Ectodermal cell (in vitro differentiated cells): ENCODE measurements around the gene TMEM171. TPM values are rescaled to one million over a fixed set of nuclear protein-coding genes. Genes with fewer than 3 reads are reported as not detected.

Experiments
- H3K27ac ChIP-seq: 2 replicates; pipeline ENCODE4 v1.7.0; 2013; ENCODE audit warnings: mild to moderate bottlenecking, low read depth, low read length; ENCODE audit not compliant: insufficient read depth, poor library complexity, severe bottlenecking
- H3K27me3 ChIP-seq: 2 replicates; pipeline ENCODE4 v1.7.0; 2013; ENCODE audit warnings: mild to moderate bottlenecking, low read length; ENCODE audit not compliant: insufficient read depth, control insufficient read depth, poor library complexity, severe bottlenecking
- H3K36me3 ChIP-seq: one replicate; pipeline ENCODE4 v1.7.0; 2013; ENCODE audit warnings: low read length; ENCODE audit not compliant: control insufficient read depth, insufficient read depth
- H3K4me1 ChIP-seq: one replicate; pipeline ENCODE4 v1.7.0; 2013; ENCODE audit warnings: low read length; ENCODE audit not compliant: control insufficient read depth, insufficient read depth
- H3K4me3 ChIP-seq: 2 replicates; pipeline ENCODE4 v1.7.0; 2013; ENCODE audit warnings: low read depth, low read length, control low read depth; ENCODE audit not compliant: insufficient read depth
- H3K9me3 ChIP-seq: 2 replicates; pipeline ENCODE4 v1.7.0; 2013; ENCODE audit warnings: mild to moderate bottlenecking, low read length, moderate library complexity; ENCODE audit not compliant: control insufficient read depth
- WGBS, 2 experiments: methylation state at CpG; one replicate each; pipeline ENCODE4 v1.1.7; 2013; ENCODE audit warnings: missing lambda C conversion rate in 2 of 2; 5-methylcytosine and 5-hydroxymethylcytosine counted together
- polyA plus RNA-seq, 4 experiments: library from polyadenylated mRNA; stranded (reverse); fragments of 50-300 nt; gene quantifications; one replicate each; pipeline ENCODE4 v1.2.3, GENCODE V29; 2013

Gene TMEM171, protein sequence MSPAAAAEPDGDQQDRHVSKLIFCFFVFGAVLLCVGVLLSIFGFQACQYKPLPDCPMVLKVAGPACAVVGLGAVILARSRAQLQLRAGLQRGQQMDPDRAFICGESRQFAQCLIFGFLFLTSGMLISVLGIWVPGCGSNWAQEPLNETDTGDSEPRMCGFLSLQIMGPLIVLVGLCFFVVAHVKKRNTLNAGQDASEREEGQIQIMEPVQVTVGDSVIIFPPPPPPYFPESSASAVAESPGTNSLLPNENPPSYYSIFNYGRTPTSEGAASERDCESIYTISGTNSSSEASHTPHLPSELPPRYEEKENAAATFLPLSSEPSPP
- polyA plus RNA-seq (2013, experiment 1 of 4), result not detected
- not detected for polyA plus RNA-seq (2013, experiment 2 of 4)
- polyA plus RNA-seq (2013, experiment 3 of 4), result 0.21 TPM
- polyA plus RNA-seq (2013, experiment 4 of 4), result 0.20 TPM

DNA sequence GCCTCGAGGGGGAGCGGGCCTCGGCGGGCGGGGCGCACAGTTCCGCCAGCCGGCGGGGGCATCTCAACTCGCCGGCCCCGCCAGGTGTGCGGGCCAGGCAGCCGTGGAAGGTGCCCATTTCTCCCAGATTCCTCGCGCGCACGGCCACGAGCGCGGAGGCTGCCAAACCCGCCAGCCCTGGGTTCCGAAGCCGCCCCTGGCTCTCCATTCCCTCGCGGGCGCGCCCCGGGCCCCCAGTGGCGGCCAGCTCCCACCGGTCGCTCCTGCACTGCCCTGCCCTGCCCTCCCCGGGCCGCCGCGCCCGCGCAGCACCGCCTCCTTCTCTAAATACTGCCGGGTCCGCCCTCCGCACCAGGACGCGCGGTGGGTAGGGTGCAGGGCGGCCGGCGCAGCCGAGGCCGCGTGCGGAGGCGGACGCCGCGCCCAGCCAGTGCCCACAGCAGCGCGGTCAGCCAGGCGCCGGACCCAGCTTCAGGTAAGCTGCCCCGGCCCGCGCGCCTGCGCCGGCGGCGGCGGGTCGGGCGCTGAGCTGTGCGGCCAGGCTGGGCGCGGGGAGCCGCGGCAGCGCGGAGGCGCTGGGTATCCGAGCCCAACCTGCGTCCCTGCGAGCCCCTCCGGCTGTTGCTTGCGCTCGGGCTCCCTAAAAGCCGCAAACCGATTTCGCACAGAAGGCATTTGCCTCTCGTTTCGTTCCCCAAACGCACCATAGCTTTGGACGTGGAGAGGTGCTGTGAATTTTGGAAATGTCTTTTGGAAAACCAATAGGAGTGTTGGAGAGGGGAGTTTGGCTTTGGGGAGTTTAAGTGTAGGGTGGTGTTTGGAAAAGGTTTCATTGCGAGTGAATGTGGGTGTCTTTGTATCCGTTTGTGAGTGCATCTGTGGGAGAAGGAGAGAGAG, at the start of gene TMEM171:
Gene TMEM171, plus strand, starts transcription at position 354 of the 897 bp plus-strand sequence. CDS start 2,799 bp downstream, outside the sequence.
- Histone ChIP-seq H3K9me3 (no peaks in the 10 kb centered on the region), H3K4me1 (peaks cover 4% of the 10 kb centered on the region), H3K27ac (no peak within 1 kb of the TSS), H3K4me3 (peak within 1 kb of the TSS; percentile 43), H3K27me3 (peaks cover 58% of the 10 kb centered on the region), H3K36me3 (no peaks in the 10 kb centered on the region)
- 1 to 2% methylated on average over 94 of the region's 94 CpGs for WGBS, 2 experiments

DNA sequence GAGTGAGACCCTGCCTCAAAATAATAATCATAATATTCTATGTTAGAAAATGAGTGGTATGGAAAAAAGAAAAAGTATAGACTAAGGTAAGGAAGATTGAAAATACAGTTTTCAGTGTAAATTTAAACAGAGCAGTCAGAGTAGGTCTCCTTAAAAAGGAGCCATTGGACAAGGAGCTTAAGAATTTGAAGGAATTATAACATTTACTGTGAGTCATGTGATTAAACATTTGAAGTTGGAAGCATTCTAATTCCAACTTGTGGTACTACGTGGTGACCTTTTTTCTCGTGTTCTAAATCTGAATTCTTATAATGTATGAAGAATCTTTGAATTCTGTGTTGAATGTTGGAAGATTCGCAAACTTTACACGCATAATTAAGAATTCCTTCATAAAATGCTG, 39.3 kb upstream of the TMEM171 start:
- WGBS, 2 experiments, result 88 to 89% methylated on average over 4 of the region's 4 CpGs
- no peaks in the 10 kb centered on the region for H3K36me3 ChIP-seq
- H3K27ac ChIP-seq, result no peak overlapping the region
- H3K4me3 ChIP-seq, result no peak overlapping the region
- no peaks in the 10 kb centered on the region for H3K4me1 ChIP-seq
- H3K27me3 ChIP-seq, result no peaks in the 10 kb centered on the region
- H3K9me3 ChIP-seq, result no peaks in the 10 kb centered on the region

DNA sequence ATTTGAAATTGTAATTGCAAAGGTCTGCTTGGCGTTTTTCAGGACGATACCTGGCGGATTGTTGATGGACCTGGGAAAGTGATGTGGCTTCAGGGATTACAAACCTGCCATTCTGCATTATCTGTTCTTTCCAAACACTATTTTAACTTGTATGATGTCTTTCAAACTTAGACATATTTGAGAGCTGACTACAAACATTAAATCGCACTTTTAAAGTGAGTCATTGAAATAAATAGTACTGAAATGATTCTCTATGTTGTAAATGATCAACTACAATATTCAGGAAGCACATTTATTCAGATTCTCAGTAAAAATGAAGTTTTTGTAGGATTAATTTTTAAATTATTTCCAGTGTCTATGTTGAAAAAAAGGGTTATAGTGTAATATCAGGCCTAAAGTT, 32.3 kb upstream of the TMEM171 start:
- peaks cover 2% of the 10 kb centered on the region for H3K36me3 ChIP-seq

DNA sequence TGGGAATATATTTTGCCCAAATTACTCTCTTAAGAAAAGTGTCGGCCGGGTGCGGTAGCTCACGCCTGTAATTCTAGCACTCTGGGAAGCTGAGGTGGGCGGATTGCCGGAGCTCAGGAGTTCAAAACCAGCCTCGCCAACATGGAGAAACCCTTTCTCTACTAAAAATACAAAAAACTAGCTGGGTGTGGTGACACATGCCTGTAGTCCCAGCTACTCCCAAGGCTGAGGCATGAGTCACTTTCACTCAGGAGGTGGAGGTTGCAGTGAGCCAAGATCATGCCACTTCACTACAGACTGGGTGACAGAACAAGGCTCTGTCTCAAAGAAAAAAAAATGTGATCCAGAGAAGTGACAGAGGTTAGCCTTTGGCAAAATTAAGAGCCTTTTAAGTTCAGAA, 26.4 kb upstream of the TMEM171 start:
- WGBS, 2 experiments, result 88 to 91% methylated on average over 7 of the region's 7 CpGs
- H3K27ac ChIP-seq, result no peak overlapping the region

More for the DNA sequence above, 32.3 kb upstream of the TMEM171 start:
- 93 to 96% methylated on average over 3 to 4 of the region's 4 CpGs for whole genome bisulfite sequencing, 2 experiments
- no peaks in the 10 kb centered on the region for H3K9me3 ChIP-seq
- no peak overlapping the region for H3K4me3 ChIP-seq
- H3K27ac ChIP-seq, result no peak overlapping the region
- no peaks in the 10 kb centered on the region for H3K27me3 ChIP-seq
- no peaks in the 10 kb centered on the region for H3K4me1 ChIP-seq

DNA sequence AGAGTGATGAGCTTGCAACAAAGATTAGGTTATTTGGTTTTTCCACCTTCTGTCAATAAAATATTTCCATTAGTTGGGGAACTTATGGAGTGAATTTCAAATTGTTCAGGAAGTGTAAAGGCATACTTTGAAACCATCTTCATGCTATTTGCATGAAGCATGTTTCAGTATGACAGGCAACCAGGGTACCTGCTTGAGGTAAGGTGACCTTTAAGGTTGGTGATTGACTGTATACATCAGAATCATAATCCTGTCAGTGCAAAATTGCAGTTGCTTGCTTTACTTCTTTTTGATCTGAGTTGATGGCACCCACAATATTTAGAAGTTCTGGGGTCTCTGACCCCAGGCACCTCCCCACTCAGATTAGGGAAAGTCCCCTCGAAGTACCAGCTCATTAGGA, 26.0 kb upstream of the TMEM171 start:
- H3K4me3 ChIP-seq, result no peak overlapping the region
- H3K36me3 ChIP-seq, result no peaks in the 10 kb centered on the region
- no peaks in the 10 kb centered on the region for H3K4me1 ChIP-seq
- no peaks in the 10 kb centered on the region for H3K27me3 ChIP-seq
- H3K9me3 ChIP-seq, result no peaks in the 10 kb centered on the region
- no peak overlapping the region for H3K27ac ChIP-seq
- WGBS, 2 experiments, result 85 to 100% methylated on average over 1 of the region's 1 CpG

More for the DNA sequence above, 26.4 kb upstream of the TMEM171 start:
- Histone ChIP-seq H3K4me3 (no peak overlapping the region), H3K9me3 (no peaks in the 10 kb centered on the region), H3K4me1 (no peaks in the 10 kb centered on the region), H3K36me3 (no peaks in the 10 kb centered on the region), H3K27me3 (no peaks in the 10 kb centered on the region)

DNA sequence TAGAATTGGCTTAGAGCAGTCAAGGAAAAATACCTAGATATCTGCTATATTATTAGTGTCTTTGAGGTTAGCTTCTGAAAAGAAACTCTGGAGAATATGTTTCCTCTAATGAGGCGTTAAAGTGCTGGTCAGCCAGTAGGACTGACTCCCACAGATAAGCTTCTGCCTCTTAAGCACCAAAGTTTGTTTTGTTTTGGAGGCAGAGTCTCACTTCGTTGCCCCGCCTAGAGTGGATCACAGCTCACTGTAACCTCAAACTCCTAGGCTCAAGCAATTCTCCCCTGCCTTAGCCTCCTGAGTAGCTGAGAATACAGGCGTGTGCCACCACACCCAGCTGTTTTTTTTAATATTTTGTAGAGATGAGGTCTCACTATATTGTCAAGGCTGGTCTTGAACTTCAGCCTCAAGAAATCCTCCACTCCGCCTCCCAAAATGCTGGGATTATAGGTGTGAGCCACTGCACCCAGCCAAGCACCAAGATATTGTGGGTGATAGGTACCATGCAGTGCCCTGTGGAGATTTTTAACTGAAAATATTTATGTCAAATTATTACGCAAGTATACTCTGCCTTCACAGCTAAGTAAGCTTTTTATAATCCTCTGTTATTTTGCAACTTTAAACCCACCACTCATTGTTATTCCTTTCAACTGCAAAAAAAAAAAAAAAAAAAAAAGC, 24.7 kb upstream of the TMEM171 start:
- Histone ChIP-seq H3K27me3 (no peaks in the 10 kb centered on the region), H3K9me3 (no peaks in the 10 kb centered on the region), H3K36me3 (no peaks in the 10 kb centered on the region), H3K4me3 (no peak overlapping the region), H3K4me1 (no peaks in the 10 kb centered on the region), H3K27ac (no peak overlapping the region)
- WGBS, 2 experiments, result 87 to 93% methylated on average over 6 of the region's 6 CpGs

DNA sequence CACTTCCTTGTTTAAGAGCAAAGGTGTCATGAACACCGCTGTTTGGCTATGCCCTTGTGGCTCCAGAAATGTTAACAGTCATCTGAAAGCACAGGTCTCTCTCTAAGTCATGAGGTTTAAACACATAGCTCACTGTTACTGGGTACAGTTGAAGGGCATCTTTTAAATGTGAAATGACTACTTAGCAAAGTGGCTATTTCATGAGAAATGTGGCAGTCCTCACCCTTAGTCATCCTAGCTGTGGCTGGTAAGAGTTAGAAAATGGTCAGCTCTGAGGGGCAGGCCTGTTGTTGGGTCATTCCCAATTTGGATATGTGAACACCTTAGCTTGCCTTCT, 24.2 kb upstream of the TMEM171 start:
- no peaks in the 10 kb centered on the region for H3K36me3 ChIP-seq
- no peak overlapping the region for H3K27ac ChIP-seq
- H3K27me3 ChIP-seq, result no peaks in the 10 kb centered on the region
- no peaks in the 10 kb centered on the region for H3K9me3 ChIP-seq
- no peaks in the 10 kb centered on the region for H3K4me1 ChIP-seq
- 96 to 100% methylated on average over 1 of the region's 1 CpG for WGBS, 2 experiments
- no peak overlapping the region for H3K4me3 ChIP-seq

DNA sequence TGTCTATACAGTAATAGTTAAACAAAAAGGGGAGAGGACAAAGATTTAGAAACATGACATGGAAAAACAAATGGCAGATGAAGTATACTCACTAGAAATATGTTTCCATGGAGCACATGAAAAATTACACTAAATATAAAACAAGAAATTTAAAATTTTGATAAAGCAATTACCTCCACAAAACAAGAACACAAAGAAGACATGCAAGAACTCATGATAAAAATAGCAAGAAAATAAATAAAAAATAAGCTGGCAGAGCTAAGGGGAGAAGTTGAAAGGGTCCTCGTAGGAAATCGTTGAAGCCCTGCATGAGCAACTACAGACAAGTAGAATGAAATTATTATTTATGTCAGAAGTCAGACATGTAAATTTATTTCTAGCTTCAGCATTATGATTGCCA, 22.6 kb upstream of the TMEM171 start:
- H3K4me1 ChIP-seq, result no peaks in the 10 kb centered on the region
- 93 to 95% methylated on average over 2 of the region's 2 CpGs for WGBS, 2 experiments

DNA sequence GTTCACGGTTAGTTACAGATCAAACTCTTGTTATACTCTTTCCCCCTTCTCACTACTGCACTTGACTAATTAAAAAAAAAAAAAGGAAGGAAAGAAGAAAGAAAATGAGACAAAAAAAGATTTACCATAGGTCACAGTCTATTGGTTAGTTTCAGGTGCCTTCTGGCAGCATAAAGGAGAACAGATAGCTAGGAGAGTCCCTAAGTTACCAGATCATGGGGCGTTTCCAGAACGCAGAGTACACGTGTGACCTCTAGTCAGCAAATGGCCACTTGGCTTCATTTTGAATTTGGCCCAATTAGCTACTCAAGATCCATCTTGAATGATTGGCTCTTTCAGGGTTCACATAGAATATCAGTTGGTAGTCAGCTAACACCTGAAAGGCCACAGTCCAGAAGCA, 20.3 kb upstream of the TMEM171 start:
- H3K9me3 ChIP-seq, result no peaks in the 10 kb centered on the region
- H3K4me1 ChIP-seq, result no peaks in the 10 kb centered on the region
- no peaks in the 10 kb centered on the region for H3K36me3 ChIP-seq
- no peaks in the 10 kb centered on the region for H3K27me3 ChIP-seq
- H3K4me3 ChIP-seq, result no peak overlapping the region
- WGBS, 2 experiments, result 96 to 98% methylated on average over 3 of the region's 4 CpGs
- H3K27ac ChIP-seq, result no peak overlapping the region

More for the DNA sequence above, 22.6 kb upstream of the TMEM171 start:
- H3K27me3 ChIP-seq, result no peaks in the 10 kb centered on the region
- no peaks in the 10 kb centered on the region for H3K36me3 ChIP-seq
- H3K4me3 ChIP-seq, result no peak overlapping the region
- H3K9me3 ChIP-seq, result no peaks in the 10 kb centered on the region
- H3K27ac ChIP-seq, result no peak overlapping the region

DNA sequence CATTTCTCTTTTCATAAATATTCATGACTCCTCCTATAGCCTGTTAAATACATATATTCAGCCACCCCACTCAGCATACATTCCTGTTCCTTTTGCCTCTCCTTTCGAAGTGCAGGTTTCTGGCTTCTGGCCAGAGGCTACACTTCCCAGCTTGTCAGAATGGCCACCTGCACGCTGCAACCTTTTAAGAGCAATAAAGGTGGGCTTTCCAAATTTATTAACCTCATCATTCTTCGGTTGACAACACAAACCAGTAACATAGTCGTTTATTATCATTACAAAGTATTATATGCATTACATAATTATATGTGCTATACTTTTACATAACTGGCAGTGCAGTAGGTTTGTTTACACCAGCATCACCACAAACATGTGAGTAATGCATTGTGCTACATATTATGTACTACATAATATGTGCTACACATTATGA, 16.5 kb upstream of the TMEM171 start:
- Histone ChIP-seq H3K4me3 (no peak overlapping the region), H3K27me3 (no peaks in the 10 kb centered on the region), H3K27ac (no peak overlapping the region), H3K4me1 (no peaks in the 10 kb centered on the region), H3K36me3 (no peaks in the 10 kb centered on the region), H3K9me3 (no peaks in the 10 kb centered on the region)
- WGBS, 2 experiments, result 98% methylated on average over 3 of the region's 4 CpGs
